GM21529 (cell line): ENCODE data around the gene SKAP2.

Source experiments
- ATAC-seq: cut with Tn5 transposase; IDR thresholded peaks from one replicate; pipeline ENCODE4 v1.9.1; 2021; ENCODE audit not compliant: unreplicated experiment

SKAP2 gene

GRCh38 chr7:26668821-26669220 is 195.6 kb downstream of the SKAP2 start:
- no peak for ATAC-seq

DNA sequence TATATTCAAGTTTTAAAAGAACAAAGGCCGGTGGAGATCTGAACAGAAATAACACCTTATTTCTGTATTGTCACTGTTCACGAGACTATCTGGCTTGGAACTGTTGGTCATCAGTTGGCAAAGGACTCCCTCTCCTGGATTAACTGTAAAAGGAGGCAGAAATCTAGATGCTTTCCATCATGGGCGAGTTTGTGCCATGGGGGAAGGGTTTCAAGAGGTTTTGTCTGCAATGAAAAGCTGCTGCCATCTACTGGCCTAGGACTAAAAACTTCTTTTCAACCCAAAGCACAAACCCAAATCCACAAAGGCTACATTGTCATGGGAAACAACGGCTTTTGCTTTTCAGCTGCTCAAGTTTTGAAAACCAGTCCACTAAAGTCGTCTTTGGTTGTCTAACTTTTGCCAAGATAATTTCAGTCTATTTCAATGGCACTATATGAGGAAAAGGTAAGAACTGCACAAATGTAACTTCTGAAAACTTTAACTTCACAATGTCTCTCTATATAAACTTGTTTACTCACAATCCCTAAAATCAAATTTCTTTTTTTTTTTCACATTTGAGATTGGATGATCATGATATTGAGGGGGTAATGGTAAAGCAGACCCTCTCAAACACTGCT is 196.8 kb downstream of the SKAP2 start:
- ATAC-seq: no peak

- ATAC-seq: no peak
Observed at GRCh38 chr7:26664735-26665416, 199.5 kb downstream of the SKAP2 start.

DNA sequence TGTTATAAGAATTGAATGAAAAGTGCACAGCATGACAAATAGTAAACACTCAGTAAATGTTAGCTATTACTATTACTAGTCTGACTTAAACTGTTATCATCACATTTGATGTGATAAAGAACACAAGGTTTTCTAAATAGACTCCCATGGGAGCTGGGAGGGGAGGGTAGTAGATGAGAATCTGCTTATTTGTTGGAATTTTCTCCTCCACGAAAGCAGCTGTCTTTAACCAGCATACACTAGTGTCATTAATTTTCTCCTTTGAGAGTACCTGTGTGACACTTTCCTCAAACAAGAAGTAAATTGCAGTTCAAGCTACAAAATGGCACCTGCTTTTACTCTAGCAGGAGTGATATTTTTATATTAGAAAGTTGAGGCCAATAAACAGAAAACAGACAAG is 200.1 kb downstream of the SKAP2 start:
- ATAC-seq: no peak

DNA sequence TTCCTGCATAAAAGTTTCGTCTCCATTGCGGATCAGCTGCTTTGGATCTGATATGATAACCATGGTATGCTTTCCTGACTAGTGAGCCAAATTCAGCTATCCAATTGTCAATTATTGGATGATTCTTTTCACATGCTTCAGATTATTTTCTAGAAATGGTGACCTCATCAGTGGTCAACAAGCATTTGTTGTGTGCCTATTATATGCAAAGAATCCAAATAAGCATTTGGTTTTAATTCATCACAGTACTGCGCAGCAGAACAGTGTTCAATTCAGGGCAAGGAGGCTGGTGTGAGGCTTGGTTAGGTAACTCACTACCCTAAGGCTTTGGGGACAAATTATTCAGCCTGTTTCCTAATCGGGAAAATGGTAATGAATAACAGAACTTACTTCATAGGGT is 200.5 kb downstream of the SKAP2 start:
- no peak for ATAC-seq

GRCh38 chr7:26662646-26663045 is 201.7 kb downstream of the SKAP2 start:
- no peak for ATAC-seq

DNA sequence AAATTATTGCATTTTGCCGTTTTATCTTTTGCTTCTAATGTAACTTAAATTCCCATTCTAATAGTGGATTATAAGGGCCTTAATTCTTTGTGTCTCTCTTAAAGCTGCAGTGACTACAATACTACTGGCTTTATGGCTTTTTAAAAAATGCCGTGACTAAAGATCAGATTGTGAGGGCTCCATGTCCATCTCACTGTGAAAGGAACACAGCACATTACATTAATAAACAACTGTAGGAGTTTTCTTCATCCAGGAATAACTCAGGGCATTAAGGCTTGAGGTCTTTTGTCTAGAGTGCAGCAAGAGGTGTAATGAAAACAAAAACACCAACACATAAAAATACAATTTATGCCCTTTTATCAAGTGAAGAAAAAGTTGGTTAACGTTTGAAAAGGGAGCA is 205.3 kb downstream of the SKAP2 start:
- ATAC-seq: no peak

- ATAC-seq: no peak
Observed at GRCh38 chr7:26658389-26659084, 205.9 kb downstream of the SKAP2 start.

GRCh38 chr7:26657686-26658388 is 206.6 kb downstream of the SKAP2 start:
- no peak for ATAC-seq

- no peak for ATAC-seq
Observed at GRCh38 chr7:26657206-26657641, 207.2 kb downstream of the SKAP2 start.

DNA sequence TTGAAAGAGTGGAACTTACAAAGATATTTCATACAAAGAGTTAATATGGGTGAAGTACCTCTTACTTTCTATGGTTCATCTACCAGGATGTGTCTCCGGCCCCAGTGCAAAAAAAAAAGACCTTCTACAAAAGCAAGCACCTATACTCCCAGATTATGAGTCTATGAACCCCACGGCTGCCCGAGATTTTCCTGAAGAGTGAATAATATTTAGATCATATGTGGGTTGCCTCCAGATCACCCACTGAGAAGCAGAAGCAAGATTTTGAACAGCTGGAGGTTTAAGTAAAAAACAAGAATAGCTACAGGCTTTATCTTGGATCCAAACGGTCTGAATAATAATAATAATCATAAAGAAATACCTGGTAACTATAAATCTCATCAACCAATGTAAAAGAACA is 207.7 kb downstream of the SKAP2 start:
- no peak for ATAC-seq

DNA sequence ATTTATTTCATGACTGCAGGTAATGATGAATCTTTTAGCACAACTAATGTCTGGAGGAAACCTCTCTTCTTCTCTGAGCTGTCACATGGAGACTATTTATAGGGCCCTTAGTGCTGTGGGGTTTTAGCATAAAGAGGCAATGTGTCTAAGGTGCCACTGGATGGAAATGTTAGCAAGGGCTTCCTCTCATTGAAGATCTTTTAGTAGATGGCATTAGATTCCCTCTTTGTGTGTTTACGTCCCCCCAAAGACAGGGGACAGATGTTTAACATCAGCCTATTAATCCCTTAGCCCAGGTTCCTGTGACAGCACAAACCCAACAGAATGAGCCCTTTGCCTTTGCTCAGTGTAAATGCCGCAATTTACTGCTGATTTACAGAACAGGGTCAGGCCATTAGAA is 208.6 kb downstream of the SKAP2 start:
- no peak for ATAC-seq

GRCh38 chr7:26653430-26654399 is 210.7 kb downstream of the SKAP2 start:
- no peak for ATAC-seq

GRCh38 chr7:26652401-26653100 is 211.8 kb downstream of the SKAP2 start:
- ATAC-seq: no peak

DNA sequence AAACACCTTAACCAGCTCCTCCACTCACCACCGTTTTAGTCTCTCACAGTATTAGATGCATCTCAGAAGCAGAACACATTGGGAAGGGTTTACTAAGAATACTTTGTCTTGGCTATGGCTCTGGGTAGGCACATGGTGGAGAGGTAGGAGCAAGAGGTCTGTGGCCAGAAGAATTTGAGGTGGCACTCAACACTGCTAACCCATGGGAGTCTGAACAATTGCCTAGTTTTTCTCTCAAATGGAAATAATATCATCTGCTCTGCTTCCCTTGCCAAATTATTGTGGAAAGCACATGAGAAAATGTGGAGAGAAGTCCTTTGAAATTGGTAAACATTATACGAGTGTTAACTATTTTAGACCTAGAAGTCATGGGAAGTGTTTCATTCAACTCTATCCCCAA is 214.3 kb downstream of the SKAP2 start:
- no peak for ATAC-seq

DNA sequence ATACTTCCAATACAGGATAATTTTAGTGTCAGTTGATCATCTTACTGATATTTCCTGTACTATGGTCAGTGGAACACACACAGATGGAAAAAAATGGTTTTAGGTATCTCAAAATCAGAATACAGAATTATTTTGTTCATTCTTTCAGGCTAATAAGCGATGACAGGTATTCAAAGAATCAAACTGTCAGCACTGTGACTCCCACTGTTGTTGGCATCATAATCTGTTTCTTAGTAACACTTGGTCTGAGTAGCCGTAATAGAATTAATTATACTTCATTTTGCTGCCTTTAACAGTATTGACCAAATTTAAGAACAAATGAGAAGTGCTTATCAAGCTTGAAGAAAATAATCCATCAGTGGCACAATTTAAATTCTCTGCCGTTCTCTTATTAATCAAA is 215.0 kb downstream of the SKAP2 start:
- ATAC-seq: no peak

DNA sequence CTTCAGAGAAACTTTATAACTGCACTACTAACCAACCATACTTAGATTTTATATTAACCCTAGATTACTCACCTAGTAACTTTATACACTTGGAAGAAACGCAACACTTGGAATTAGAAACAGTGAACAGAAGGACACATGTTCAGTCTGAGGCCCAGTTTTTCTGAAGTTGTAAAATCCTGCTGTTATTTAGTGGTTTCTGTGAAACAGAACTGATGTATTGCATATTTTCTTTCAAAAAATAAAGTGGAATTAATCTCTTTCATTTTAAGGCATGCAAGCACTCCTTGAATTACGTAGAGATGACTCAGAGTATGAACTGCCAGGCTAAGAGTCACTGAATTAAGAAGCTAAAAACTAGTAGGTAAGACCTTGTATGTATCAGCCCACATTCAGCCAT is 215.8 kb downstream of the SKAP2 start:
- no peak for ATAC-seq

GRCh38 chr7:26646336-26647048 is 217.9 kb downstream of the SKAP2 start:
- no peak for ATAC-seq

GRCh38 chr7:26645121-26645520 is 219.3 kb downstream of the SKAP2 start:
- no peak for ATAC-seq
